Nephron progenitor cell (in vitro differentiated cells): ENCODE data around the gene RMI1.

Source experiments
- DNase-seq: peaks from one replicate; pipeline ENCODE4 v3.0.0; 2021
- H3K27ac Mint-ChIP-seq: 2 replicates; pipeline ENCODE4 v1.8.0; 2021; ENCODE audit warnings: mild to moderate bottlenecking, moderate library complexity, mixed read lengths
- H3K27me3 Mint-ChIP-seq: 2 replicates; pipeline ENCODE4 v1.8.0; 2021; ENCODE audit warnings: mild to moderate bottlenecking, low read depth, mixed read lengths; ENCODE audit not compliant: poor library complexity
- H3K36me3 Mint-ChIP-seq: 2 replicates; pipeline ENCODE4 v1.8.0; 2021; ENCODE audit warnings: low read depth, mixed read lengths
- H3K4me1 Mint-ChIP-seq: 2 replicates; pipeline ENCODE4 v1.8.0; 2021; ENCODE audit warnings: mixed read lengths
- H3K4me3 Mint-ChIP-seq: 2 replicates; pipeline ENCODE4 v1.8.0; 2021; ENCODE audit warnings: mild to moderate bottlenecking, moderate library complexity, mixed read lengths
- H3K9me3 Mint-ChIP-seq: 2 replicates; pipeline ENCODE4 v1.8.0; 2021; ENCODE audit warnings: mild to moderate bottlenecking, moderate library complexity, mixed read lengths
- CTCF ChIP-seq: fragments of 200-600 bp; sonication (generic); IDR thresholded peaks from 2 replicates; pipeline ENCODE4 v1.5.0; 2021; ENCODE audit warnings: antibody characterized with exemption

Gene RMI1

GRCh38 chr9:83975300-83975699 is 5.3 kb upstream of the RMI1 start:
- peak overlapping the region; percentile 16 for H3K27ac Mint-ChIP-seq
- peak overlapping the region; percentile 98 for H3K4me3 Mint-ChIP-seq
- peaks cover 4% of the 10 kb centered on the region for H3K27me3 Mint-ChIP-seq
- H3K36me3 Mint-ChIP-seq: peaks cover 86% of the 10 kb centered on the region
- H3K4me1 Mint-ChIP-seq: peaks cover 48% of the 10 kb centered on the region
- no peak for DNase-seq
- H3K9me3 Mint-ChIP-seq: no peaks in the 10 kb centered on the region
- no peak for TF ChIP-seq CTCF

- H3K36me3 Mint-ChIP-seq: peaks cover 76% of the 10 kb centered on the region
- peak overlapping the region; percentile 50 for H3K27ac Mint-ChIP-seq
- no peak for TF ChIP-seq CTCF
- H3K9me3 Mint-ChIP-seq: no peaks in the 10 kb centered on the region
- H3K27me3 Mint-ChIP-seq: peaks cover 4% of the 10 kb centered on the region
- no peak for DNase-seq
- H3K4me3 Mint-ChIP-seq: peak overlapping the region; percentile 98
- peaks cover 48% of the 10 kb centered on the region for H3K4me1 Mint-ChIP-seq
These were observed 4.2 kb upstream of the RMI1 start for GRCh38 chr9:83976372-83976771.

- H3K4me1 Mint-ChIP-seq: peaks cover 47% of the 10 kb centered on the region
- H3K4me3 Mint-ChIP-seq: peak overlapping the region; percentile 98
- TF ChIP-seq CTCF: no peak
- no peak for DNase-seq
- H3K27ac Mint-ChIP-seq: peak overlapping the region; percentile 86
- H3K27me3 Mint-ChIP-seq: peaks cover 4% of the 10 kb centered on the region
- H3K36me3 Mint-ChIP-seq: peaks cover 67% of the 10 kb centered on the region
- no peaks in the 10 kb centered on the region for H3K9me3 Mint-ChIP-seq
These were observed 3.4 kb upstream of the RMI1 start for GRCh38 chr9:83977196-83977595.

GRCh38 chr9:83978992-83979811 is 1.4 kb upstream of the RMI1 start:
- Mint-ChIP-seq H3K27me3 (peaks cover 4% of the 10 kb centered on the region), H3K27ac (peak overlapping the region; percentile 100), H3K36me3 (peaks cover 58% of the 10 kb centered on the region), H3K9me3 (no peaks in the 10 kb centered on the region), H3K4me1 (peaks cover 60% of the 10 kb centered on the region), H3K4me3 (peak overlapping the region; percentile 98)
- no peak for TF ChIP-seq CTCF
- peak; percentile 74 for DNase-seq

GRCh38 chr9:83979812-83980394 is 702 bp upstream of the RMI1 start, which contains the start of gene HNRNPK:
Gene HNRNPK, minus strand, starts transcription at chr9:83980215. Its CDS starts 1,963 bp downstream, at chr9:83978252.
- no peak for TF ChIP-seq CTCF
- Mint-ChIP-seq H3K27me3 (peaks cover 2% of the 10 kb centered on the region), H3K9me3 (no peaks in the 10 kb centered on the region)

More at GRCh38 chr9:83979812-83980394, 702 bp upstream of the RMI1 start, which contains the start of gene HNRNPK:
- H3K4me3 Mint-ChIP-seq: peak within 1 kb of the TSS; percentile 98
- peaks cover 53% of the 10 kb centered on the region for H3K4me1 Mint-ChIP-seq
- peak within 1 kb of the TSS; percentile 100 for H3K27ac Mint-ChIP-seq
- peaks cover 51% of the 10 kb centered on the region for H3K36me3 Mint-ChIP-seq
- DNase-seq: peak; percentile 100
